Ecto neural progenitor cell (in vitro differentiated cells): Measurements from ENCODE around the gene CRACDL.
"Not testable (repeated sequence)": the region's sequence is repeated elsewhere in the genome, so short reads cannot be mapped to it uniquely, and the experiment has no call there.

Experiments
- DNase-seq: peaks from one replicate; pipeline ENCODE4 v3.0.0-alpha.2; 2018; ENCODE audit warnings: low spot score

CRACDL gene

GRCh38 chr2:98776136-98776535, 159.9 kb downstream of the CRACDL start:
- DNase-seq = peak; percentile 8

- no peak for DNase-seq
These were observed 160.7 kb downstream of the CRACDL start for GRCh38 chr2:98775146-98775986.

GRCh38 chr2:98773907-98774306, 162.1 kb downstream of the CRACDL start:
- DNase-seq = no peak

- no peak for DNase-seq
These were observed 162.9 kb downstream of the CRACDL start for GRCh38 chr2:98773169-98773568.

GRCh38 chr2:98772536-98772935, 163.5 kb downstream of the CRACDL start:
- DNase-seq = no peak

- DNase-seq = no peak
These were observed 164.1 kb downstream of the CRACDL start for GRCh38 chr2:98771721-98772524.

- DNase-seq = no peak
These were observed 164.8 kb downstream of the CRACDL start for GRCh38 chr2:98771264-98771663.

GRCh38 chr2:98769784-98770183, 166.2 kb downstream of the CRACDL start:
- no peak for DNase-seq

- DNase-seq = no peak
These were observed 166.9 kb downstream of the CRACDL start for GRCh38 chr2:98769114-98769476.

GRCh38 chr2:98768384-98769113, 167.5 kb downstream of the CRACDL start:
- no peak for DNase-seq

- DNase-seq = no peak
These were observed 171.5 kb downstream of the CRACDL start for GRCh38 chr2:98764499-98764898.

- DNase-seq = no peak
These were observed 172.6 kb downstream of the CRACDL start for GRCh38 chr2:98763209-98763951.

GRCh38 chr2:98761909-98762308, 174.1 kb downstream of the CRACDL start:
- DNase-seq = no peak

GRCh38 chr2:98761267-98761781, 174.7 kb downstream of the CRACDL start:
- DNase-seq = no peak

- peak; percentile 1 for DNase-seq
These were observed 176.0 kb downstream of the CRACDL start for GRCh38 chr2:98759827-98760625.

GRCh38 chr2:98759338-98759737, 176.7 kb downstream of the CRACDL start:
- no peak for DNase-seq

GRCh38 chr2:98757904-98758421, 178.1 kb downstream of the CRACDL start:
- DNase-seq = no peak

- no peak for DNase-seq
These were observed 182.2 kb downstream of the CRACDL start for GRCh38 chr2:98753801-98754200.

GRCh38 chr2:98752711-98753110, 183.3 kb downstream of the CRACDL start:
- DNase-seq = not testable (repeated sequence)

- DNase-seq = no peak
These were observed 184.3 kb downstream of the CRACDL start for GRCh38 chr2:98751748-98752147.
